ENCODE results near the gene CCDC3. TPM values are rescaled to one million over a fixed set of nuclear protein-coding genes. Genes with fewer than 3 reads are reported as not detected.

CCDC3 gene
- total and polyA plus RNA-seq, 2 of the 8 experiments (the other 6 are each of a cell fraction or from before 2014, with no cell fraction given): 3.4 to 3.7 TPM

DNA sequence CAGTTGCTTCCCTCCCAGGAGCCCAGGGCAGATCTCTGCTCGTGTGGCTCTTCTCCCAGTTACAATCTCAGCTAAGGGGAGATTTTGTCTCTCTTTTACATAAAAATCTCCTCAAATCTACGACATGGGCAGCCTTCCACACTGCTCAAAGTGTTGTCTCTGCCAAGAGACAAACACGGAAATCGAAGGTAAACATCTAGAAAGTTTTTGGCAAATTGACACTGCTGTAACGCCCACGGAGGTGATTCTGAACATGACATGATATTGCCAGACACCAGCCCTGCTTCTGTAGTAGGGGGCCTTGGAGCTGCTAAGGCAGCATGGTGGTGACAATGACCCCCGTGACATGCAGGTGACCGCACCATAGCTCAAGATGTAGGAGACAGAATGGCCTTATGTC lies 128.3 kb downstream of the CCDC3 start:
- no peaks in the 10 kb centered on the region for H4K20me1 ChIP-seq (replicated peaks in 1 of 2; ENCODE audit: control insufficient read depth in 1 of 2, insufficient read depth in 2 of 2, low read length in 2 of 2)
- H2AK5ac ChIP-seq (ENCODE audit: low read depth, low read length): no peak overlapping the region
- no peaks in the 10 kb centered on the region for H3K4me1 ChIP-seq (replicated peaks in 1 of 4; ENCODE audit: control insufficient read depth in 3 of 4, insufficient read depth in 4 of 4, low read length in 3 of 4)
- WGBS, 2 experiments (ENCODE audit: extremely low coverage in 1 of 2, insufficient coverage in 1 of 2, insufficient read length in 1 of 2, insufficient replicate concordance in 2 of 2, low coverage in 1 of 2, low lambda C conversion rate in 2 of 2, missing lambda C conversion rate in 1 of 2): 90% methylated on average over 8 of the region's 8 CpGs; no CpG with 5 or more reads in 1 of the 2 experiments
- POLR2A ChIA-PET (ENCODE audit: partially characterized antibody): no interaction called here
- no peak overlapping the region for H3K56ac ChIP-seq (replicated peaks; ENCODE audit: insufficient read length, low read depth, low read length)
- H3K27ac ChIP-seq (ENCODE audit: low read depth, low read length): no peak overlapping the region
- no peak overlapping the region for H3K23ac ChIP-seq (ENCODE audit: insufficient read length)
- H3K36me3 ChIP-seq (ENCODE audit: control insufficient read depth in 2 of 4, insufficient read depth in 4 of 4, low read length in 3 of 4): no peaks in the 10 kb centered on the region
- no peak overlapping the region for H2BK15ac ChIP-seq (ENCODE audit: low read length)
- no peaks in the 10 kb centered on the region for H3K9me3 ChIP-seq (ENCODE audit: insufficient read depth in 2 of 2, low read depth in 1 of 2, low read length in 1 of 2)
- H3K27me3 ChIP-seq (replicated peaks in 1 of 4; ENCODE audit: control insufficient read depth in 3 of 4, extremely low read depth in 1 of 4, insufficient read depth in 3 of 4, low read length in 3 of 4): no peaks in the 10 kb centered on the region
- H2BK20ac ChIP-seq (ENCODE audit: low read length): no peak overlapping the region
- no peak overlapping the region for H3K9ac ChIP-seq (replicated peaks in 1 of 4; ENCODE audit: extremely low read depth in 1 of 4, low read depth in 3 of 4, low read length in 3 of 4)
- H3K23me2 ChIP-seq (ENCODE audit: low read depth, low read length): no peaks in the 10 kb centered on the region
- DNase-seq (ENCODE audit: low read depth in 1 of 2, low spot score in 2 of 2): no peak
- no peaks in the 10 kb centered on the region for H3K79me1 ChIP-seq (ENCODE audit: low read depth, low read length)
- H2AFZ ChIP-seq (ENCODE audit: low read length): no peak overlapping the region
- H3K18ac ChIP-seq (ENCODE audit: extremely low read depth, low read length): no peak overlapping the region
- no peak overlapping the region for H2BK120ac ChIP-seq (replicated peaks; ENCODE audit: low read depth, low read length)
- H4K8ac ChIP-seq (ENCODE audit: extremely low read depth, insufficient read depth, low read length): no peak overlapping the region; the same call in 1 of the 2 replicates
- TF ChIP-seq BRCA1 (IDR thresholded peaks at IDR 0.05; ENCODE audit: low read depth, low read length): no peak
- TF ChIP-seq POU5F1 (IDR thresholded peaks at IDR 0.05; ENCODE audit: low read depth, low read length): no peak
- no peak for TF ChIP-seq NRF1 (IDR thresholded peaks at IDR 0.05; ENCODE audit: low read depth, low read length)
- TF ChIP-seq JUND (IDR thresholded peaks at IDR 0.05; ENCODE audit: low read length): no peak
- TF ChIP-seq JUN (IDR thresholded peaks at IDR 0.05; ENCODE audit: low read depth, low read length): no peak
- no peak for TF ChIP-seq HDAC2 (IDR thresholded peaks at IDR 0.05; ENCODE audit: borderline replicate concordance in 1 of 2, low read depth in 2 of 2, low read length in 2 of 2)
- TF ChIP-seq ZNF274 (IDR thresholded peaks at IDR 0.05; ENCODE audit: borderline replicate concordance, extremely low read depth, low read length): no peak
- no peak for TF ChIP-seq SIX5 (IDR thresholded peaks at IDR 0.05; ENCODE audit: low read depth, low read length)
- no peak for TF ChIP-seq POLR2AphosphoS5 (IDR thresholded peaks at IDR 0.05; ENCODE audit: low read depth, low read length)
- no peak for TF ChIP-seq SP1 (IDR thresholded peaks at IDR 0.05; ENCODE audit: low read depth, low read length)
- TF ChIP-seq RXRA (IDR thresholded peaks at IDR 0.05; ENCODE audit: insufficient read depth, low read depth, low read length): no peak
- TF ChIP-seq BCL11A (IDR thresholded peaks at IDR 0.05; ENCODE audit: low read depth in 2 of 2, low read length in 2 of 2): no peak
- TF ChIP-seq KDM5A (IDR thresholded peaks at IDR 0.05; ENCODE audit: low read length): no peak
- TF ChIP-seq SIN3A (conservative IDR thresholded peaks at IDR 0.05 in 1 of 2, IDR thresholded peaks at IDR 0.05 in 1 of 2; ENCODE audit: low read depth in 1 of 2, low read length in 2 of 2): no peak
- no peak for TF ChIP-seq MAX (IDR thresholded peaks at IDR 0.05)
- H3K14ac ChIP-seq (ENCODE audit: insufficient read length): no peak overlapping the region
- no peak overlapping the region for H2BK12ac ChIP-seq (ENCODE audit: low read depth, low read length)
- H3K4me2 ChIP-seq (ENCODE audit: insufficient read depth in 1 of 2, low read depth in 2 of 2, low read length in 2 of 2): no peak overlapping the region
- H4K5ac ChIP-seq (ENCODE audit: insufficient read length, low read depth, low read length): no peak overlapping the region
- H2BK5ac ChIP-seq (ENCODE audit: low read depth, low read length): no peak overlapping the region
- H3K79me2 ChIP-seq (ENCODE audit: control insufficient read depth in 1 of 2, insufficient read depth in 2 of 2, low read length in 2 of 2): no peaks in the 10 kb centered on the region
- H3K4ac ChIP-seq (replicated peaks; ENCODE audit: insufficient read length, low read depth, low read length): no peak overlapping the region
- FAIRE-seq: no peak
- H3K4me3 ChIP-seq (ENCODE audit: extremely low read depth in 1 of 4, insufficient read depth in 2 of 4, low read depth in 3 of 4, low read length in 4 of 4): no peak overlapping the region
- no peak overlapping the region for H4K91ac ChIP-seq (replicated peaks; ENCODE audit: insufficient read length, low read length)
- CTCF ChIA-PET (ENCODE audit: partially characterized antibody): interaction anchor here (0.6 to 1.5 kb wide), 3 partner anchors 13 to 127 kb away, joined by 3 read pairs; no protein-coding TSS in a partner anchor

All from H1 (cell line).